ENCODE data around the gene LMF2.

DNA sequence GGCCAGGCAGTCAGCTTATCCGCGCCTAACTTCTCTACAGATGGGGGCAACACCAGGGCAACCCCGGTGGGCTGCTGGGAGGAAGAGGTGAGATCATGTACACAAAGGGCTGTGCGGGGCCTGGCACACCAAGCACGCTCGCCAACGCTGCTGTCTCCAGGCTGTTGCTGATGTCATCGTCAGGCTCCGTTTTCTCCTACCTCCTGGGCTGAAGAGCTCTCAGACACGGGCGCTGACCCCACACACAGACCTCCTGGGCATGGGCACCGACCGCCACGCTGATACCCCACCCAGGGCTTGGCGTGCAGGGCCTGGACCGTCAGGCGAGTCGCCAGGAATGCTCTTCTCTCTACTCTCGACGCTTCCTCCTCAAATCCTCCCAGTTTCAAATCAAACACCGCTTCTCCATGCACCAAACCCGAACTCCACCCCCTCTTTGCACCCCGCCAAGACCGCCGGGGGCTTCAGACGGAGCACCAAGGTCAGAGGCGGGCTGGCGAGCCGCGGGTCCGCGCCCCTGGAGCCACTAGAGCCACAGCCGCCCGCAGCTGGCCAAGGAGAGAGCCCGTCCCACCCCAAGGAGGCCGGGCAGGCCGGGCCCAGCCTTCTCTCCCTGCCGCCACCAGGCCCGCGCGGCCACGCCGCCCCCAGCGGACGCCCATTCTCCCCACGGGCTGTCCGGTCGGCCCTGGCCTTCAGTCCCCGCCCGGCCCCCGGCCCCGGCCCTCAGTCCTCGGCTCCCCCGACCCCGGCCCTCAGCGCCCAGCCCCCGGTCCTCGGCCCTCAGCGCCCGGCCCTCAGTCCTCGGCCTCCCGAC is 33.4 kb downstream of the LMF2 start:
- TF ChIP-seq, protein P1, sequence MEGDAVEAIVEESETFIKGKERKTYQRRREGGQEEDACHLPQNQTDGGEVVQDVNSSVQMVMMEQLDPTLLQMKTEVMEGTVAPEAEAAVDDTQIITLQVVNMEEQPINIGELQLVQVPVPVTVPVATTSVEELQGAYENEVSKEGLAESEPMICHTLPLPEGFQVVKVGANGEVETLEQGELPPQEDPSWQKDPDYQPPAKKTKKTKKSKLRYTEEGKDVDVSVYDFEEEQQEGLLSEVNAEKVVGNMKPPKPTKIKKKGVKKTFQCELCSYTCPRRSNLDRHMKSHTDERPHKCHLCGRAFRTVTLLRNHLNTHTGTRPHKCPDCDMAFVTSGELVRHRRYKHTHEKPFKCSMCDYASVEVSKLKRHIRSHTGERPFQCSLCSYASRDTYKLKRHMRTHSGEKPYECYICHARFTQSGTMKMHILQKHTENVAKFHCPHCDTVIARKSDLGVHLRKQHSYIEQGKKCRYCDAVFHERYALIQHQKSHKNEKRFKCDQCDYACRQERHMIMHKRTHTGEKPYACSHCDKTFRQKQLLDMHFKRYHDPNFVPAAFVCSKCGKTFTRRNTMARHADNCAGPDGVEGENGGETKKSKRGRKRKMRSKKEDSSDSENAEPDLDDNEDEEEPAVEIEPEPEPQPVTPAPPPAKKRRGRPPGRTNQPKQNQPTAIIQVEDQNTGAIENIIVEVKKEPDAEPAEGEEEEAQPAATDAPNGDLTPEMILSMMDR (IDR thresholded peaks at IDR 0.05) = no peak
- TF ChIP-seq POLR2AphosphoS5 (IDR thresholded peaks at IDR 0.05; ENCODE audit: insufficient read depth in 1 of 2, low read depth in 1 of 2) (peak in 1 of 2 donors; percentile 12), POLR2A (IDR thresholded peaks at IDR 0.05) (no peak)
